Epidermal melanocyte (primary cell): ENCODE data around the gene ZNF418.
"Not testable (repeated sequence)": the region's sequence is repeated elsewhere in the genome, so short reads cannot be mapped to it uniquely, and the experiment has no call there.

Source experiments
- DNase-seq: peaks from one replicate; pipeline ENCODE4 v3.0.0; 2011; ENCODE audit warnings: low spot score; ENCODE audit not compliant: insufficient read length

The ZNF418 gene

DNA sequence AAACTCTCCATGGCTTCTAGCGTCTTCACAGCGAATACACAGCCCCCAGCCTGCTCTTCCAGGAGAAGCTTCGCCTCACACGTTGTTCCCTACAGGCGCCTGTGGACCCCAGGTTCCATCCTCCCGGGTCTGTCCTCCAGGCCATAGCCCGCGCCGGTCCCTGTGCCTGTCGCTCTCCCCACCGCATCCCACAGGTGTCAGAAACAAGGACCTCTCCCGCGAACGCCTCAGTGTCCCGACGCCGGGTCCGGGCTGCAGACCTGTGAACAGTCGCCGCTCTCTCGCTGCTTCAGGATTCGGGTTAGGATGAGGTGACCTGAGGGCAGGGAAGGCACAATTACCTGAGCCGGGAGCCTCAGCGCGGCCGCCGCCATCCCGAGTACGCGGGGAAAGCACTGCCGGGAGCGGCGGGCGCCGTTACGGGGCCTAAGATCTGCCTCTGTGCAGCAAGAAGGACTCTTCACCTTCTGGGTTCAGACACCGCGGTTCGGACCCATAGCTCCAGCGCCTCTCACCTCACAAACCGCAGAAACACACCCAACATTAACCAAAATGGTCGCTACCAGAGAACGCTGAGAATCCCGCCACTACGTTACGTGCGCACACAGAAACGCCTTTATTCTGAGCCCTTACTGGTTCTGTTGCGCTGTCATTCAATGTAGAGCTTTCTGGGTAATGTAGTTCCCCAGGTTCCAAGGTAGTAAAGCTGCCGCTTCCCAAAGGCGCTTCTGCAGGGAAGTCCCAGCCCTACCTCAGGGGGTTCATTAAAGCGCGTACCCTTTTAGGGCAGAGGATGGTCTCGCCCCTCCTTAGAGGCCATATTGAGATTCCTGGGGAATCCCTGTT is at the start of gene ZNF418:
TSS of gene ZNF418 (minus strand) at position 583 of the 846 bp plus-strand sequence. CDS start 1,580 bp downstream, outside the sequence.
- peak; percentile 50 for DNase-seq

DNA sequence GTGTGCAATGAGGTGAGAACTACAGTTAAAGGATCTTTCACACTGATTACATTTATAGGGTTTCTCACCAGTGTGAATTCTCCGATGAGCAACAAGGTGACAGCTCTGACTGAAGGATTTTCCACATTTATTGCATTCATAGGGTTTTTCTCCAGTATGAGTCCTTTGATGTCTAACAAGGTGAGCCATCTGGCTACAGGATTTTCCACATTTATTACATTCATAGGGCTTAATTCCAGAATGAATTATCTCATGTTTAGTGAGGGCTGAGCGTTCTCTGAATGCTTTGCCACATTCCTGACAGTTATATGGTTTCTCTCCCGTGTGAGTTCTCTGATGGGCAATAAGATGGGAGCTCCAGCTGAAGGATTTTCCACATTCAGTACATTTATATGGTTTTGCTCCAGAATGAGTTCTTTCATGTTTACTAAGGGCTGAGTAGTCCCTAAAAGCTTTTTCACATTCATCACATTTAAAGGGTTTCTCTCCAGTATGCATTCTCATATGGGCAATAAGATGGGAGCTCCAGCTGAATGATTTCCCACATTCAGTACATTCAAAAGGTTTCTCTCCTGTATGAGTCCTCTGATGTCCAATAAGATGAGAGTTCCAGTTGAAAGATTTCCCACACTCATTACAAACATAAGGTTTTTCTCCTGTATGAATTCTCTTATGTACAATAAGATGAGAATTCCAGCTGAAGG is 43.5 kb upstream of the ZNF418 start:
- DNase-seq: no peak

DNA sequence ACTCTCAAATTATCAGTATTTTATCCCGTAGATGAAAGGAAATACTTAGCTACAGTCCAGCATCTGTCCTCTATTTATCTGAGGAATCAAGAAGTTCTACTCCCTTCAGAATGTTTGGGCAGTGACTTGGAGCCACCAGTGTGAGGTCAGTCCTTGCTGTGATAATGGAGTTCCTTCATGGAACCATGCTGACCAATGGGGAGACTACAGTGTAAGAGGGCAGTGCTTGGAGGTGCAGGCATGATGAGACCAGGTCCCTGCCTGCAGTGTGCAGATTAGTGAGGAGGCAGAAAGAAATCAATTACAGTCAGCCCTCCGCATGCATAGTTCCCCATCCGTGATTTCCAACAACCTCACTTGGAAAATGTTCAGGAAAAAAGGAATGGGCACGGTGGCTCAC is 39.2 kb upstream of the ZNF418 start, which contains the start of gene C19orf18:
TSS of gene C19orf18 (minus strand) at position 101 of the 400 bp plus-strand sequence. CDS start 102 bp downstream, outside the sequence.
- DNase-seq: no peak

DNA sequence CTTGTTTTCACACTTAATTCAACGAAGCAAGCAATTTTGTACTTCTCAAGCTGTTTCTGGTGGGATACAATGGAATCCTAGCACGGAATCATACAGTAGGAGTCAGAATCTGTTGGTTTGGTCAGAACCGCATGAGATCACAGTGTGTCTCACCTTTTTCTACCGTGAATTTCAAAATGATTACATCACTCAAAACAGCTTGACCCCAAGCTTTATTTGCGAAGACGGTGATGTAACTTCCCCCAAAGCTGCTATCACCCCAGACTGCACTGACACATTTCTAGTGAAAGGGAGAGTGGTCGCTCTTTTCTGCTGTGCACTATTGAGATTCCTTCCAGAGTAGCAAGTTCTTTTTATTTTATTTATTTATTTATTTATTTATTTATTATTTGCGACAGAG is 29.6 kb upstream of the ZNF418 start:
- DNase-seq: no peak

DNA sequence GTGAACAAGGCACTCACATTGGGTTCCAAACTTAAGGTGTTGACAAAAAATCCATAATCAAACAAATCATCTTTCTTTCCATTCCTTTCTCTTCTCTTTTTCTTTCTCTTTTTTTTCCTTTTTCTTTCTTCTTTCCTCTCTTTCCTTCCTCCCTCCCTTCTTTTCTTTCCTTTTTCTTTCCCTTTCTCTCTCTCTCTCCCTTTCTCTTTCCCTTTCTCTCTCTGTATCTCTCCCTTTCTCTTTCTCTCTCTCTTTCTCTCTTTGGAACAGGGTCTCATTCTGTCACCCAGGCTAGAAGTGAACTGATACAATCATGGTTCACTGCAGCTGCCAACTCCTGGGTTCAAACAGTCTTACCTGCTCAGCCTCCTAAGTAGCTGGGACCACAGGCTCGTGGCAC is 26.6 kb upstream of the ZNF418 start:
- DNase-seq: no peak

DNA sequence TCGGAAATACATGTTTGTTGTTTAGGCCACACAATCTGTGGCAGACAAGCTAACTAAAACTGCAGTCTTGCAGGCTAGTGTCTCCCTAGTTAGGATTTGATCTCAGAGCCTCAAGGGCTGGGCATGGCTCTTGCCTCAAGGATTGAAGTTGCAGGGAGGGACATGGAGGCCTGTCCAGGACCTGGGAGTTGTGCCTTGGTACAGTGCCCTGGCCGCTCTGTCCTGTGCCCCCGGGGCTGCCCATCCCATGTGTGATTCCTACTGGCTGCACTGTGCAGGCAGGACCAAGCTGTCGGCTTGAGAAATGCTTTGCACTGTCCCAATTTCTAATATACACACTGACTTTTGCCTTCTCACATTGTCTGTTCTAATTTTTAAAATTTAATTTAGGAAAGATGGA is 19.8 kb upstream of the ZNF418 start:
- no peak for DNase-seq

DNA sequence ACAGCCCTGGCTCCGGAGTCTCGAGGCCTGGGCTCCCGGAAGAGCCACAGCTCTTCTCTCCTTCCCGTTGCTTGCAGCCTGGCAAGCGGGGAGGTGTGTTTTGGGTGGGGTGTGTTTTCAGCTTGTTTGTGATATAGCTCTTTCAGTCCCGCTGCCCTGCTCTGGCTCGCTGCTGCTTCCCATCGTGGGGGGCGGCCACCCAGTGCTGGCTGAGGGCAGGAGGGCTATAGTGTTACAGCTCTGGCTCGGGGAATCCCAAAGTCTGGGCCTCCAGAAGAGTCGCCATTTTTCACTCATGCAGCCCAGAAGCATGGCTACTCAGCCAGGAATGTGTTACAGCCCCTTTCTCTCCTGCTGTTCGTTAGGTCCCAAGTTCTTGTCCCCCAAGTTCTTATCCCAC is 14.5 kb upstream of the ZNF418 start:
- DNase-seq: no peak

DNA sequence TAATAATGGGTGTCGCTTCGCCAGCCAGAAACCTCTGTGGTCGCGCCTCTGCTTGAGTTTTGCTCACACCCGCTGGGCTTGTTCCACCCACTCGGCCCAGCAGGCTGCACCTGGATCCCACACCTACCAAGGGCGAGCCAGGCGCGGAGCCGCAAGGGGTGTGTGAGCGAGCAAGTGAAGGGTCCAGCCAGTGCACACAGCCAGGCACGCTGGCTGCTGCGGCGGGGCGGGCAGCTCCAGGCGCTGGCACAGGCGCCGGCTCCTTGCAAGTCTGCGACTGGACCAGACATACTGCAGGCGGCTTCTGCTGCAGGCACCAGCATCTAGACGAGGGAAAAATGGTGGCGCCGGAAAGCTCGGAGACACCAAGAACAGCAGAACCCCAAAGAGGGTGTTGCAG is 14.1 kb upstream of the ZNF418 start:
- DNase-seq: no peak

DNA sequence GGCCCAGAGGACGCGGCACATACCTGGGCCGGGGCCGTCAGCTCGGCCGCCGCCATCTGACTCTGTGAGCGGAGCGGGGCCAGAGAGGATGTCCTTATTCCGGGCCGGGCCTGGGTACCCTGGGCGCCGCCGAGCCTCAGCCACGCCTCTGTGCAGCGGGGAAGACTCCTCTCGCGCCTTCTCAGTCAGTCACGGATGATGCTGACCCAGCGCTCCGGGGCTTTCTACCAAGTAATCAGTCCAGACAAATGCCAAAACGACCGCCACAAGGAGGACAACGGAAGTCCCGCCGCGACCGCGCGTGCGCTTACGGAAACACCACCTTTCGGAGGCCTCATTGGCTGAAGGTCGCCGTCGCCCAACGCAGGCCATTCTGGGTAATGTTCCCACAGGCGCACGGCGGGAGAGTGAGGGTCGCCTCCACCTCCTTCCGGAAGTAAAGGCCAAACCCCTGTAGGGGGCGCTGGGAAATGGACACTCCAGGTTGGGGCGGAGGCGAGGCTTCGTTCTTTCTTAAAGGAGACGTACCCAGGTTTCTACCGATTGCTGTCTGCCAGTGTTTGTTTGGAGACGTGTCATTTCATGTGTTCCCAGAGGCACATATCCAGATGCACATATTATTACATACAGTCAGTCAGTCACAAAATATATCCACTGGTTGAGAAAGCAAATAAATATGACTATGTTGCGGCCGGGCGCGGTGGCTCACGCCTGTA is 12.4 kb upstream of the ZNF418 start, which contains the start of gene ZNF256:
TSS of gene ZNF256 (minus strand) at position 288 of the 716 bp plus-strand sequence. CDS start at position 56, 232 bp downstream.
- DNase-seq: peak; percentile 83

DNA sequence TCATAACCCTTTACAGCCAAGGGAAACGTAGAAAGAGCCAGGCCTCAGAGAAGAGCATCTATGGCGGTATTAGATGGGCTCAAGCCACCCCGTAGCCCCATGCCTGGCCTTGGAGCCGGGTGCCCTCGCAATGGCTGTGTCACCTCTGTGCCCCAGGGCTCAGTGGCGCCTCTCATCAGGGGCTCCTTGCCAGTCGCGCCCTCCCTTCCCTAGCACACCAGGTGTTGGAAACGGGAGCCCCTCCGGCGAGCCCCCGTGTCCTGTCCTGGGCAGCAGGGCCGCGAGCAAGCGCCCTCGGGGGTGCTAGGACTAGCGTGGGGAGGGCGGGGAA is 11.9 kb upstream of the ZNF418 start:
- no peak for DNase-seq

DNA sequence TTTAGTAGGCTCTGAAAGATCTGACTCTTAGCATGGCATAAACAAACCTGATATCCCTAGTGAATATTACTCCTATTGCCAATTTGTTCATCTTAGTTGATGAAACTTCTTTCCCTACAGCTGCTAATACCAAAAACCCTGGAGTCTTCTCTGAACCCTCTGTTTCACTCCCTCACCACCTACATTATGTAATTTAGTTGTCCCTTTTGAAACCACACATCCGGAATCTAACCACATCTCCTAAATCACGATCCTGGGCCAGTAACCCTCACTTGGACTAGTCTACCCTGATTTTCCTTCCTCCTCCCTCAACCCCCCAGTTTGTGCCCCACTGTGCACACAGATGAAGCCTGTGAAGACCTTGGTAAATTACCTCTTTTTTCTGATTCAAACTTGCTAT is 11.1 kb upstream of the ZNF418 start:
- DNase-seq: no peak

DNA sequence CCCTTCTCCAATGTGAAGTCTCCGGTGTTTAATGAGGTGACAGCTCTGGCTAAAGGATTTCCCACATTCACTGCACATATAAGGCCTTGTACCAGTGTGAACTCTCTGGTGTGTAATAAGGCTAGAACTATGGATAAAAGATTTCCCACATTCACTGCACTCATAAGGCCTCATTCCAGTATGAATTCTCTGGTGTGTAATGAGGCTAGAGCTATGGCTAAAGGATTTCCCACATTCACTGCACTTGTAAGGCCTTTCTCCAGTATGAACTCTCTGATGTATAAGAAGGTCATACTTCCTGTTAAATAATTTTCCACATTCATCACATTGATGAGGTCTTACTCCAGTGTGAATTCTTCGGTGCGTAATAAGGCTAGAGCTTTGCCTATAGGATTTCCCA is 6.4 kb upstream of the ZNF418 start:
- no peak for DNase-seq

DNA sequence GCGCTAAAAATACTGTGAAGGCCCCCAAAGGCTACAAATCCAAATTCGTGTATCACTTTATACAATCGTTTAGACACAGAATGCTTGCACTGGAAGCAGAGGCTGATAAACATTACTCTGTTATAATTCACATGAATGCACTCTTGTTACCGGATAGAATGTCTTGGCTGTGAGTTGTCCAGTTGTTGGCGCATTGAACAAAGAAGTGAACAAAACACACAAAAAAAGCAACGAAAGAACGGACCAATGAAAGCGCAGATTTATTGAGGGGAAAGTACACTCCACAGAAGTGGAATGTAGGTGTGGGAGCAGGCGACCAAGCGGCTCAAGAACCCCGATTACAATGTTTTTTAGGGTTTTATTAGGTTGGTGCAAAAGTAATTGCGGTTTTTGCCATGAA is 529 bp upstream of the ZNF418 start:
- no peak for DNase-seq

DNA sequence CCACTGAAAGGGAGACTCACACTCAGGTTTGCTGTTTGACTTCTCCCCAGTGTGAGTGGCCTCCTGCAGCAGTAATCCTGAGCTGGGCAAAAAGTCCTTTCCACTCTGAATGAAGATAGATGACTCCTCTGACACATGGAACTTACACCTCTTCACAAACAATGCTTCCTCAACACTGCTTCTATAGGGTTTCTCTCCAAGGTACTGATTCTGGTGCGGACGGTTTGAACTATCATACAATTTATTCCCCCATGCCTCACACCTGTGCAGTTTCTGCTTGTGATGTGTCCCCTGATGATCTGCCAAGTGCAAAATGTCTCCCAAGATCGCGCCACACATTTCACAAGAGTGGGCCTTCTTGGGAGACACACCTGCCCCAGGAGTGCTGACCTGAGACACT is 7.6 kb downstream of the ZNF418 start:
- no peak for DNase-seq

DNA sequence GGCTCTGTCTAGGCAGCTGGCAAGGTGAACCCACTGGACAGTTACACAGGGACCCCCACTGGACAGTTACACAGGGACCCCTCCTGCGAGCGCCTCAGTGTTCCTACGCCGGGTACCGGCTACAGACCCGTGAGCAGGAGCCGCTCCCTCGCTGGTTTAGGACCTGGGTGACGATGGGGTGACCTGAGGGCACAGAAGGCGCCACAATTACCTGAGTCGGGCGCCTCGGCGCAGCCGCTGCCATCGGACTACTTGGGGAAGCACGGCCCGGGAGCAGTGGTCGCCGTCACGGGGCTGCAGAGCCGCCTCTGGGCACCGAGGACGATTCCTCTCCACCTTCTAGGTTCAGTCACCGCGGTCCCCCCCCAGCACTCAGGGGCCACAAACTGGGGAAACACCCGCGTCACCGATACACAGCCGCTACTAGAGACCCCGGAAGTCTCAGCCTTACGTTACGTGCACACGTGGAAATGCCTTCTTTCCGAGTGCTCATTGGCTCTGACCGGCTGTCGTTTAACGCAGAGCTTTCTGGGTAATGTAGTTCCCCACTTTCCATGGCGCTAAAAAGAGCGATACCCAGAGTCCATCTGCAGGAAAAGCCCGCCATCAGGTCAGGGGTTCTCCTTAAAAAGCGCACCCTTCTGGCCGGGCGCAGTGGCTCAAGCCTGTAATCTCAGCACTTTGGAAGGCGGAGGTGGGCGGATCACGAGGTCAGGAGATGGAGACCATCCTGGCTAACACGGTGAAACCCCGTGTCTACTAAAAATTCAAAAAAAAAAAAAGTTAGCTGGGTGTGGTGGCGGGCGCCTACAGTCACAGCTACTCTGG is 18.8 kb downstream of the ZNF418 start, which contains the start of gene ZNF417:
TSS of gene ZNF417 (minus strand) at position 425 of the 828 bp plus-strand sequence. CDS start at position 244, 181 bp downstream.
- DNase-seq: peak; percentile 95

DNA sequence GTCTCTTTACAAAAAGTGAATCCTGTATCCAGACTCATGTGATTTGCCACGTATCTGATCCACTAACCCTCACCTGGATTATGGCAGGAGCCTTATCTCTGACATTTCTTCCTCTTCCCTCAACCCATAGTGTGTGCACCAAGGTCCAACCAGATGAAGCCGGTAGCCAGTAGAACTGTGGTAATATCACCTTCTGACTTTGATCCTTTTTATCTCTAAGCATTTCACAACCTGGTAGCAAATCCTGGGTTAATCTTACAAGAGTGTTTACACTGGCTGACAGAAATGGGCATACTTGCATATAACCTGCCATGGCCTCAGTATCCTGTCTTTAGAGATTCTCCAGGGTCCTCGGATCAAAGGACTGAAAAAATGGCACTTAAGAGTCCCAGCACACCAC is 20.7 kb downstream of the ZNF418 start:
- DNase-seq: no peak

DNA sequence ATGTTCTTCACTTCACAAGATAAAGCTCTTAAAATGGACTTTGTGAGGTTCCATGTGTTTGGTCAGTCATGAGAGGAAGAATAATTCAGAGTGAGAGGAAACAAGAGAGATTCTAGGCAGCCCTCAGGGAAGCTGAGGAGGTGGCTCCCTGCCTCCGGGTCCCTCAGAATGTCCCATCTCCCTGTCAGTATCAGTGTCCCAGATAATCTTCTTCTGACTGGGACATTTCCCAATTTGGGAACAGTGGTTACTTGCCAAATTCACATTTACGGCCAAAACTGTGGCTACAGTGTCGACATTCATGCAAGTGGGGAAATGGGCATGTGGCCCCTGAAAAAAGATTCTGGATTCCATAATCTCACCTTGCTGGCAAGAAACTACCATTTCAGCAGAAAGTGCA is 27.8 kb downstream of the ZNF418 start:
- no peak for DNase-seq

DNA sequence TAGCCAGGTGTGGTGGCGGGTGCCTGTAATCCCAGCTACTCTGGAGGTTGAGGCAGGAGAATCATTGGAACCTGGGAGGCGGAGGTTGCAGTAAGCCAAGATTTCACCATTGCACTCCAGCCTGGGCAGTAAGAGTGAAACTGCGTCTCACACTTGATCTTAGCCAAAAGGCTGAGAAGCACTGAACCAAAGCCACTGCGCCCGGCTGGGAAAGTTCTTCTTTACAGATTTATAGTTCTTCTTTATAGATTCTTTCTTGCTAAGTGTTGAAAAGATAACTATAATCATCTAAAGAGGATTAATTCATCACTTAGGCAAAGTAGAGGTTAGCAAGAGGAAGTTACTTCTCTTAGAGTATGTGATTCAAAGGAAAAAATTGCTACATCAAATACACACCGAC is 29.9 kb downstream of the ZNF418 start:
- no peak for DNase-seq

DNA sequence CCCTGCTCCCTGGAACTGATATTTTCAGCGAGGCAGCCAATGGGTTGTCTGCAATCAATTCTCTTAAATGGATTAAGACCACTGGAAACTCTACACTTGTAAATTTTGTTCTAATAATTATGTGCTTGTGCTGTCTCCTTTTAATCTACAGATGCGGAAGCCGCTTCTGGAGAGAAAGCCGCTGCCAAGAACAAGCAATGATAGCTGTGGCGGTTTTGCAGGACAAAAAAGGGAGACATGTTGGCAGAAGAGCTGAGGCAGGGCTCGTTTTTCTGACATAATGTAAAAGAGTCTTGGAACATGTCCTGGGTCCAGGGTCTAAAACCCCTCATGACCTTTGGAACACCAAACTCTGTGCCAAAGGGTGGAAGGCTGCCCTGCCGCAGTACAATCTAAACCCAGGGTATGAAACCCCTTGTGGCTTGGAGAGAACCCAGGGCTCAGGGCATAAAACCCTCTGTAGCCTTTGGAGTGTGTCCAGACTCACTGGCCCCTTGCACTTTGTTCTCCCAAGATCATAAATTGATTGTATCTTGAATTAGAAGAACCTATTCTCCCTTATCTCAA is 31.5 kb downstream of the ZNF418 start:
- DNase-seq: no peak

DNA sequence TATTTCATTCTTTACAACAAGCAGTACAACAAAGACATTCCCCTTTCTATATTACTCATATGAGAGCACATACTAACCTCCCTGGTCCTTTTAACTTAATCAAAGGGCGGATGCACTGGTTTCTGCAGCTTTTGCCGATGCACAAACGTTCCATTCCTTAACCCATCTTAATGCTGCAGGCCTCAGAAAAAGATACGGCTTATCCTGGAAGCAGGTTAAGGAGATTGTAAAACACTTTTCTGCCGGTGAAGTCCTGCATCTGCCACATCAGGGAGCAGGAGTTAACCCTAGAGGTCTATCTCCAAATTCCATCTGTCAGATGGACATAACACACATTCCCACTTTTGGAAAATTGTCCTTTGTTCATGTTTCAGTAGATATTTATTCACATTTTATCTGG is 34.9 kb downstream of the ZNF418 start:
- DNase-seq: no peak

DNA sequence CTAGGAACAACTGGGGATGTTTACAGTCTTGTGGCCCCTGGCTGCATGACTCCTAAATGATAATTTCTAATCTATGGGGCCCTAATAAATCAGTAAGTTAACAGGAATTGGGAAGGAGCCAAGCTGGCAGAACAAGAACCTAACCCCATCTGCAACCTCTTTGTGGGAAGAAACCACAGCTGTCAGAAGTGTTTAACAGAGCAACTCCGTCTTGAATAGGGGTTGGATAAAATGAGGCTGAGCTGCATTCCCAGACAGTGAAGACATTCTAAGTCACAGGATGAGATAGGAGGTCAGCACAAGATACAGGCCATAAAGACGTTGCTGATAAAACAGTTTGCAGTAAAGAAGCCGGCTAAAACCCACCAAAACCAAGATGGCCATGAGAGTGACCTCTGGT is 44.5 kb downstream of the ZNF418 start:
- not testable (repeated sequence) for DNase-seq
